GM12873 (cell line): Measurements from ENCODE around the gene RAB3IL1.
A peak's percentile ranks its signal among the peaks of the same experiment; 100 is the strongest.

Source experiments
- TF ChIP-seq, protein P1 (sequence below): IDR thresholded peaks from 2 replicates; pipeline ENCODE4 v1.5.1; 2012; ENCODE audit warnings: low read depth, mild to moderate bottlenecking, moderate library complexity, low read length, control low read depth; ENCODE audit not compliant: insufficient read depth; ENCODE audit errors: missing control alignments

The RAB3IL1 gene

DNA sequence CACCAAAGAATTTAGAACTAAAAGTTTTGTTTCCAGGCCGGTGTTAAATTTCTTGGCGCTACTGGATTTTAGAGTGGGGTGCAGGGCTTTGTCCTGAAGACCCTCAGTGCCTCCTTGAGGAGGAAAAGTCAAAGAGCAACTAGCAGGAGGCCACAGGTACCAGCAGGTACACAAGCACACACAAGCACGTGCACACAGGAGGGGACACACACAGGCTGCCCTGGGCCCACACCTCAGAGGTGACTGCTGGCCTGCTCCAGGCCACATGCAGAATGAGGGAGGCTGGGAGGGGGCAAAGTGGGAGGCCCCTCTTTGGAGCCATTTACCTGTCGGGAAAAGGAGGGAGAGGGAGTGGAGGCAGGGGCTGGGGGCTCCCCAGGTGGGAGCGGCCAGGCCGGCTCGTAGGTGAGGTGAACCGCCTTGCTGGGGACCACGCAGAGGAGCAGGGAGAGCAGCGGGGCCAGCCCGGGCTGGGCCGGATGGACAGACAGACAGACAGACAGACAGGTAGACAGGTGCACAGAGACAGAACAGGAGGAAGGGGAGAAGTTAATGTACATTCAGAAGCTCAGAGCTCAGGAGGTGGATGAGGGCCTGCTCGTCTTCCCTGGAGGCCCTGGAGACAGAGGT is 12.2 kb downstream of the RAB3IL1 start:
- TF ChIP-seq, protein P1, sequence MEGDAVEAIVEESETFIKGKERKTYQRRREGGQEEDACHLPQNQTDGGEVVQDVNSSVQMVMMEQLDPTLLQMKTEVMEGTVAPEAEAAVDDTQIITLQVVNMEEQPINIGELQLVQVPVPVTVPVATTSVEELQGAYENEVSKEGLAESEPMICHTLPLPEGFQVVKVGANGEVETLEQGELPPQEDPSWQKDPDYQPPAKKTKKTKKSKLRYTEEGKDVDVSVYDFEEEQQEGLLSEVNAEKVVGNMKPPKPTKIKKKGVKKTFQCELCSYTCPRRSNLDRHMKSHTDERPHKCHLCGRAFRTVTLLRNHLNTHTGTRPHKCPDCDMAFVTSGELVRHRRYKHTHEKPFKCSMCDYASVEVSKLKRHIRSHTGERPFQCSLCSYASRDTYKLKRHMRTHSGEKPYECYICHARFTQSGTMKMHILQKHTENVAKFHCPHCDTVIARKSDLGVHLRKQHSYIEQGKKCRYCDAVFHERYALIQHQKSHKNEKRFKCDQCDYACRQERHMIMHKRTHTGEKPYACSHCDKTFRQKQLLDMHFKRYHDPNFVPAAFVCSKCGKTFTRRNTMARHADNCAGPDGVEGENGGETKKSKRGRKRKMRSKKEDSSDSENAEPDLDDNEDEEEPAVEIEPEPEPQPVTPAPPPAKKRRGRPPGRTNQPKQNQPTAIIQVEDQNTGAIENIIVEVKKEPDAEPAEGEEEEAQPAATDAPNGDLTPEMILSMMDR: no peak

DNA sequence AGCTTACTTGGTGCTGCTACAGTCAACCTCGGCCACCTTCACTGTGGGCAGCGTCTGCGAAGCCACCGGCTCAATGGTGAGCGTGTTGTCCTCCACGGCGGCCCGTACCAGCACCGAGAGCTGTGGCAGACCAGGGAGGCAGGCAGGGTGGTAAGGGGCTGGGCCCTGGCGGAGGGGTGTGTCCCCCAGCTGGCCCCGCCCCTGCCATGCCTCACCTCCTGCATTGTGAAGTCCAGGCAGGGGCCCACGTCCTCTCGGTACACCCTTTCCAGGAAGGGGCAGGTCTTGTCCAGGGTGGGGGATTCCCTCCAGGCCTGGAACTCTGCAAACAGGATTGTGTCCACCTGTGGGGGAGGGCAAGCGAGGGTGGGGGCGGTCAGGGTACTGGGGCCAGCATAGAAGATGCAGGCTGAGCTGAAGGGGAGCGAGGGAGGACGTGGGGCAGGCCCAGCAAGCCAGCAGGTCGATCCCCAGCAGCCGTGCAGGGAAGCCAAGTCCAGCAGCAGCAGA is 12.8 kb downstream of the RAB3IL1 start:
- TF ChIP-seq, protein P1: no peak

DNA sequence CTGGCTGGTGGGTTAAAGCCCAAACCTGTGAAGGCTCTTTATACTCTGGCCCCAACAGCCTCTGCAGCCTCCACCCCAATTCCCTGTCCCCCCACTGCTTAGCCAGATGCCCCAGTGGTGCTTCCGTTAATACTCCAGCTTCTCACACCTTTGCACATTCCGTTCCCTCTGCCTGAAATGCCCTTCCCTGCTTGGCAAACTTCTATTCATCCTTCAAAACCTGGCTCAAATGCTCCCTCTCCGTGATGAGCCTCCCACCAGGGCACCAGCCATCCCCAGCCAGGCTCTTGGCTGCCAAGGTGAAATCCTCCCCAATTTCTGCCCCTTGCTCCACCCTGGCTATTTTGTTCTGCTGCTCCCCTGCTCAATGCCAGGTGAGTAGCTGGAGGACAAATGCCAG is 13.5 kb downstream of the RAB3IL1 start:
- TF ChIP-seq, protein P1: no peak

DNA sequence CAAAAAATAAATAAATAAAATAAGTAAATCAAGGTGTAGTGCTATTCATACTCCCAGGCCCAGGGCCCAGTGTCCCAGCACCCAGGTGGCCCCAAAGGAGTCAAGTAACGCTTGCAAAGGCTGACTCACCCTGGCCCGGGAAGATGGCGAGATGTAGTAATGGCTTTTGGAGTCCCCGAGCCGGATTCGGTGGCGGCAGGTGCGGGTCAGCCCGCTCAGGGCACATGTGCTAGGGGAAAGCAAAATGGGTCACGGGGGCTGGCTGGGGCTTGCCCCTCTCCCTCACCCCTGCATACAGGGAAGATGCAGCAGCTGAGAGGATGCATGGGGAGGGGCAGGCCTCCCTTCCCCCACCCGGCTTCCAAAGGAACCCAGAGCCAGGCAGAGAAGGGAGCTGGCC is 15.1 kb downstream of the RAB3IL1 start:
- TF ChIP-seq, protein P1: no peak

DNA sequence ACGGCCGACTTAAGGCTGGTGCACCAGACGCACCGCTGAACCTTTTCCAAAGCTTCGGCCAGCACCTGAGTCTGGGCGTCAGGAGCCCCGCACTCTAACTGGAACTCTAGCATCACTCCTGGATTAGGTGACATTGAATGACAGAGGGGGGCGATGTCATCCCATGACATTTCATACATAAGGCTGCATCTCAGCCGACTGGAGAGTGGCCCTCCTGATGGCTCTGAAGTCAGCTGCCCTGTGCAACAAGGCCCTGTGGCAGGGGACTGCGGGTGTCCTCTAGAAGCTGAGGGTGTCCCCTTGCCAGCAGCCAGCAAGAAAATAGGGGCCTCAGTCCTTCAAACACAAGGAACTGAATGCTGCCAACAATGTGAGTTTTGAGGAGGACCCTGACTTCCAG is 16.0 kb downstream of the RAB3IL1 start:
- TF ChIP-seq, protein P1: peak; percentile 16

DNA sequence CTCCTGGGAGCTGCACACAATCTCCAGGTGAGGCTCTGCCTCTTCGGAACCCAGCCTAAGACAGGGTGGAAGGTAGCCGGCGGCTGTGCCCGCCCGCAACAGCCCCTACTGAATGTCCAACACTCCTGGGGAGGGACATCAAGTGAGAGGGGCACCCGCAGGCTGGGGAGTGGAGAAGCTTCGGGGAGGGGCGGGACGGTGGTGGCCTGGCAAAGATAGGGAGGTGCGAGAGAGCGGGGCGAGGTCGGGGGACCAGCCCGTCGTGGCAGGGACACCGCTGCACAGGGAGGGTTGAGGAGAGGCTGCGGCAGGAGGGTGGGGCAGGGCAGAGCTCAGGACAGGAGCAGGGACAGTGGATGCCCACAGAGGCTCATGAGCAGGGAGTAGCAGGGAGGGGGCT is 17.1 kb downstream of the RAB3IL1 start:
- TF ChIP-seq, protein P1: no peak

DNA sequence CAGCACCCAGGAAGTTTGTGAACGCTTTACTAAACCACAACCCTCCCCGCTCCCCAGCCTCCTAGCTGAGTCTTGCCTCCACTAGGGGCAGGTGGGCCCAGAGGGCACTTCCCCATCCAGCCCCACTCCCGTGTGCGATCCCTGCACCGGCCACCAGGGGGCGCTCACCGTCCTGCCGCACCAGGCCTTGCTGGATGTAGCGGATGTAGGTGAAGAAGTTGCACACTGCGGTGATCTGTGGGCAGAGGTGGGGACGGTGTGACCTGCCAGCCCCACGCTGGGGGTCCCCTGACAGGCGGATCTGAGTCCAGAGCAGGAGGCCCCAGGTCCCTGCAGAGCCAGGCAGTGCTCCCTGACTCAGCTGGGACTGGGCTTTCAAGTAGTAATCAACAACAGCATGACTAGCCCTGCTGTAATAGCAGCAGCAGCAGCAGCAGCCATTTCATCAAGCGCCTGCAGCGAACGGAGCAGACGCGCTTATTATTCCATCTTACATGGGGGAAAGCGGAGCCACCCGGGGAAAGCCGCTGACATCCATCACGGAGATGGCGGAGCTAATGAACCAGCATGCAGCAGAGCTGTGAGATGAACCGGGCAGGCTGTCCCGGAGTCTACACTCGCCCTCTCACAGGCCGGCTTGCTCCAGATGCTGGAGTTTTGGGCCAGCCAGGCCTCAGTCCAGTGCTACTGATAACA is 18.1 kb downstream of the RAB3IL1 start:
- TF ChIP-seq, protein P1: peak; percentile 100
